Stimulated activated CD4-positive, alpha-beta T cell treated with anti-CD3 and anti-CD28 coated beads, Interleukin-12 subunit alpha, Interleukin-12 subunit beta, amount 100 ng/mL, for 48 hours (primary cell): ENCODE results near the gene CAPRIN1.
"Not testable (repeated sequence)": the region's sequence is repeated elsewhere in the genome, so short reads cannot be mapped to it uniquely, and the experiment has no call there.

ENCODE experiments used
- DNase-seq, 3 donors: peaks; one replicate each; pipeline ENCODE4 v3.0.0-alpha.2; 2020; ENCODE audit warnings: low read depth in 2 of 3, low spot score in 1 of 3

The CAPRIN1 gene

DNA sequence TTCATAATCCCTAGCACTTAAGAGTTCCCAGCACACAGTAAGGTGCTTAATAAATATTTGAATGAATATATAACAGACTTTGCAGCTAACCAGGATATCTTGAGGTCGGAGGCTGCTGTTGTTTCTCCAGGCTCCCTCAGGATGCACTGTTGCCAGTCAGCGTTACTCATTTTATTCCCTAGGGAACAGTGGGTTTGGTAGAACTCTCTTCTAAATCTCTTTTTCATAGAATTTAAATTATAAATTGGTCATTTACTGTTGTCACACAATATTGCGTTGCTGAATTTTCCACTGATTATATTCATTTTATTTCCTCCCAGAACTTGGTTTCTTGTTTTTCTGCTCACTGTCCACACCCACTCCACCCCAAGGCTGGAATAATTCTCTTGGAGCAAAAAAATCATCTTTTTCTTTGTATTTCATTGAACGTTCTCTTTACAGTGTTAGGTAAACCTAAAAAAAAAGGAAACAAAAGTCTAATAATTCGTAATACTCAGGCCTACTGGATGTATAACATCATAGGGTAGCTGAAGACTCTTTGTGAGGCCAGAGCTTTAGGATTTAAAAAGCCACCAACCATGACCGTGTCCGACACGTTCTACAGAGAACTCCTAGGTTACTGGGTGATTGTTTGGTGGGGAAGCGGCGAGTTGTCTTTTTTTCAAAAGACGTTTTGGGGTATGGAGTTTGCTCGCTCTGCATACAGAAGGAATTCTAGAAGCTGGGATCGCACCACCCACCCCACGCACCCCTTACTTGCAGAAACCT, 766 bp upstream of the CAPRIN1 start:
- no peak for DNase-seq

GRCh38 chr11:34052036-34052607, 591 bp downstream of the CAPRIN1 start:
- DNase-seq: peak; percentile 78 to 91 (median 85)

DNA sequence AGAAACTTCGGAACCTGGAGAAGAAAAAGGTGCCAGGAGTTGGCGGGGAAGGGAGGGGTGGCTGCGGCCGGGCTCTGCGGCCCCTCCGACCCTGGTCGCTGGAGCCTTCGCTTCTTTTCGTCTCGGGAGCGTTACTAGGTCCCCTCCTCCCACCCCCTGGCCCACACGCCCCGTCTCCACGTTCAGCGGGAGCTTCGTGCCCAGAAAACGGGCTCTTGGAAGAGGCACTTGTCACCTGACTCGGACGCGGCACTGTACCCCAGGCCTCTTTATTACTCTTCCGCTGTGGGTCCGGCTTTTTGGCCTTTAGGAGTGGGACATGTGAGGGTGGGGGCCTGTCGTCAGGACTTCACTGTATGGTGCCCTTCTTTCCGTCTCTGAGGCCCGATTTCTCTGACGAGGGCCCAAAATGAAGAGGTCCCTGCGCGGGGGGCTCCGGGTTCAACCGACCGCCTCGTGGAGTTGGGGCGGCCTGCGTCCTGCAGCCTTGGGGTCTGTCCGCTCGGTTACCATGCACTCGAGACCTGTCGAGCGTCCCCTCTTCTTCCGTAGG, 1.2 kb downstream of the CAPRIN1 start:
- DNase-seq: peak in 1 of 3 donors; percentile 12

DNA sequence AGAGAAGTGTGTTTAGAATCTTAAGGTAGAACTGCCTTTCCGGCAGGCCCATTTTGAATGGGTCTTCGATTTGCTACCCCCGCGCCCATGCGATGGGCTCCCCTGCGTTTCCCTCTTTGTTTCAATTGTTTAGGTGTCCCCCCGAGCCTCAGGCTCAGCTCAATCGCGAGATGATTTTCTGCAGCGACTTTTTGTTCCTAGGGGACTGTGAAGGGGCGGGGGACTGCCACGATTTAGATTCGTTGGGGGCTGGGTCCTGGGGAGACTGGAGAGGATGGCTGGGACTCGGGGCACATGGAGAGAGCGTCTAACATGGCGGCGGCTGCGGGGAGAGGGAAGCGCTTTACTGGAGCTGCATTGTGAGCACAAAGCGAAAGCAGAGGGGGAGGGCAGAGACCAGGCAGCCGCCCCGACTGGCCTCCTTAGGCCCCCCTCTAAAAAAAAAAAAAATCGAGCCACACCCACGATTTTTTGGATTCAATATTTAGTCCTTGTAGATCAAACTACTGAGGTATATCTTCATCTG, 1.7 kb downstream of the CAPRIN1 start:
- peak; percentile 55 to 71 (median 65) for DNase-seq

DNA sequence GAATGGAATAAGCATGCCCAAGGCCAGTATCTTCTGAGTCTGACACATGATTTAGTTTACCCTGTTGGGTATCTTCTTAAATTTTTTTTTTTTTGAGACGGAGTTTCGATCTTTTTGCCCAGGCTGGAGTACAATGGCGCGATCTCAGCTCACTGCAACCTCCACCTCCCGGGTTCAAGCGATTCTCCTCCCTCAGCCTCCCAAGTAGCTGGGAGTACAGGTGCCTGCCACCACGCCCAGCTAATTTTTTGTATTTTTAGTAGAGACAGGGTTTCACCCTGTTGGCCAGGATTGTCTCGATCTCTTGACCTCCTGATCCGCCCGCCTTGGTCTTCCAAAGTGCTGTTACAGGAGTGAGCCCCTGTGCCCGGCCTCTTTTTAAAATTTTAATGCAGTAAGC, 2.8 kb downstream of the CAPRIN1 start:
- DNase-seq: not testable (repeated sequence)

GRCh38 chr11:34055218-34056000, 3.9 kb downstream of the CAPRIN1 start:
- no peak for DNase-seq

DNA sequence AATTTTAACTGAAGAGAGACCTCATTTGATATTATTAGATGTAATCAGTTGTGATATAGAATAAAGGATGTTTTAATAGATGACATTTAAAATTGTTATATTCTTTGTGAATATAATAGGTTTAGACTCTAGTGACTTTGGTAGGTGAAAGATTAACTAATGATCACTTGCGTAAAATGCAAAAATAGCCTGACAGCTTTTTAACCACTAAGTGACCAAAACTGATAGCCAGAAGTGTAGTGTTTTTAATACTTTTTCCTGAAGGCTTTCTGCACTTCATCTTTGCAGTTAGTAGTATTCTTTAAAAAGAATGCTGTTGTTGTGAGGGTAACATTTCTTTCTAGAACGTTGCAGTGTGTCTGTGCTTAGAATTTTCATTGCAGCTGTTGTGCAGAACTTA, 5.1 kb downstream of the CAPRIN1 start:
- no peak for DNase-seq

- DNase-seq: no peak
These were observed 11.7 kb downstream of the CAPRIN1 start for GRCh38 chr11:34063061-34063795.

DNA sequence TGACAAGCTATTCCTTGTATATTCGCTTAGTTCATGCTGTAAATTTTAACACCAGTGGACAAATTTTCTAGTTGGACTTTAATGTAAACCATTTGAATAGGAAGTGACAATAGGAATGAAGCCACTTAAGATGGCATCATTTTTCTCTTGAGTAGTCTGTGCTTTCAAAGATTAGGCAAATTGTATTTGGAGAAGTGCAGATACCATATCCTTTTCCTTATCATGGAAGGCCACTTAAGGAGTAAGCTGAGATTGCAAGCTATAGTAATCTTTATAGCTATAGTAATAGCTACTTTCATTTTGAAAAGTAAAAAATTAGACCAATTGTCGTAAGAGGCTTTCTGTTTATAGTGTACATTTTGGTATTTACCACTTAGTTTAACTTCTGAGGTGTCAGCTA, 12.8 kb downstream of the CAPRIN1 start:
- no peak for DNase-seq

GRCh38 chr11:34065505-34066203, 14.1 kb downstream of the CAPRIN1 start:
- DNase-seq: peak in 2 of 3 donors; percentile 6 to 17

DNA sequence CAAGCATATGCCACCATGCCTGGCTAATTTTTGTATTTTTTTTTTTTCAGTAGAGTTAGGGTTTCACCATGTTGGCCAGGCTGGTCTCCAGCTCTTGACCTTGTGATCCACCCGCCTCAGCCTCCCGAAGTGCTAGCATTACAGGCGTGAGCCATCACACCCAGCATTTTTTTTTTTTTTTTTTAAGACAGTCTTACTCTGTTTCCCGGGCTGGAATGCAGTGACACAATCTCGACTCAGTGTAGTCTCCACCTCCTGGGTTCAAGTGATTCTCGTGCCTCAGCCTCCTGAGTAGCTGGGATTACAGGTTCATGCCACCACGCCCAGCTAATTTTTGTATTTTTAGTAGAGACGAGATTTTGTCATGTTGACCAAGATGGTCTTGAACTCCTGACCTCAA, 15.2 kb downstream of the CAPRIN1 start:
- DNase-seq: not testable (repeated sequence)

DNA sequence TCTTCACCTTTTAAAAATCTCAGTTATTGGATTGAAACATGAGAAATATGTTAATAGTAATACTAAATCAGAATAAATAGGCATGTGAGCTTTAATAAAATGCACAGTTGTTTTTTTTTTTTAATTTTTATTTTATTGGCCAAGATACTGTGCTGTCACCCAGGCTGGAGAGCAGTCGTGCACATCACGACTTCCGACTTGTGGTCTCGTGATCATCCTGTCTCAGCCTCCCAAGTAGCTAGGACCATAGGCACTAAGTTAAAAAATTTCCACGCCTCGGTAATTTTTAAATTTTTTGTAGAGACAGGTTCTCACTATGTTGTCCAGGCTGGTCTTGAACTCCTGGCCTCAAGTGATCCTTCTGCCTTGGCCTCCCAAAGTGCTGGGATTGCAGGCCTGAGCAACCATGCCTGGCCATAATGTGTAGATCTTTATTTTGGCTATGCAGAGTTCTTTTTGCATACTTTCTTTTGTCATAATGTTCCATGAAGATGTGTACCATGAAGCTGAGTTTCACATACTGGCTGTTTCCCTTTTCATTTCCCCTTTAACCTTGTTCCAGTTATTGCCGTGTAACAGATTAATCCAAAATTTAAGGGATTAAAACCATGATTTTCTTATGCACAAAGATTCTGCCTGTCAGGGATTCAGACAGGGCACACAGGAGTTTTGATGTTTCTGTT, 16.0 kb downstream of the CAPRIN1 start:
- DNase-seq: no peak

DNA sequence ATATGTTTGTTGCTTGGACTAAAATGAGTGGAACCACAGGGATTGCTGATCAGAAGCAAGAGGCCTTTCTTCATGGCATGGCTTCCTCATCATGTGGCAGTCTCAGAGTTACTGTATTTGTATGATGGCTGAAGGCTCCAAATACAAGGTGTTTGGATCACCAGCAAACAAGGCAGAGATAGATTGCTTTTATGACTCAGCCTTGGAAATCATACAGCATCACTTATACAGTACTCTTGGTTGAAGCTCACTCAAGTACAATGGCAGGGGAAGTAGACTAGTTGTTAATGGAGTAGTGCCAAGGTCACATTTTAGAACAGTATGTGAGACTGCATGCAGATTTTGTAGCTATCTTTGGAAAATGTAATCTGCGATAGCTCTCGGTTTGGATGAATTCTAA, 16.6 kb downstream of the CAPRIN1 start:
- DNase-seq: no peak

DNA sequence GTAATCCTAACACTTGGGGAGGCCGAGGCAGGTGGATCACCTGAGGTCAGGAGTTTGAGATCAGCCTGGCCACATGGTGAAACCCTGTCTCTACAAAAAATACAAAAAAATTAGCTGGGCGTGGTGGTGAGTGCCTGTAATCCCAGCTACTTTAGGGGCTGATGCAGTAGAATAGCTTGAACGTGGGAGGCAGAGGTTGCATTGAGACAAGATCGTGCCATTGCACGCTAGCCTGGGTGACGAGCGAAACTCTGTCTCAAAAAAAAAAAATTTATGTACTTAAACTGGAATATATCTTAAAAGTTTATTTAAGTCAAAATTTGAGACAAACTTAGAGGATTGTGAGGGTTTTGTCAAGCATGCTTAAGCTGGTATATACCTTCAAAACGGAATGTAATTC, 19.8 kb downstream of the CAPRIN1 start:
- DNase-seq: not testable (repeated sequence)

GRCh38 chr11:34072041-34072440, 20.5 kb downstream of the CAPRIN1 start:
- no peak for DNase-seq

- no peak for DNase-seq
These were observed 21.3 kb downstream of the CAPRIN1 start for GRCh38 chr11:34072832-34073231.

DNA sequence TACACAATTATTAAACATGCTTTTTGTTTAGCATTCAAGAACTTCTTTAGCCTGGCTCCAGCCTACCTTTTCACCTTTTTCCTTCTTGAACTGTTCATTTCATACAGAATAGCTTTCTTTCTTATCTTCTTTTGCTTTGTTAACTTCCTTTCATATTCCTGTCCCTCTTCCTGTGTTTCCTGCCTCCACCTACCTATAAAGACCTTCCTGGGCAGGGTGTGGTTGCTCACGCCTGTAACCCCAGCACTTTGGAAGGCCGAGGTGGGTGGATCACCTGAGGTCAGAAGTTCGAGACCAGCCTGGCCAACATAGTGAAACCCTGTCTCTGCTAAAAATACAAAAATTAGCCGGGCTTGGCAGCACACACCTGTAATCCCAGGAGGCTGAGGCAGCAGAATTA, 22.9 kb downstream of the CAPRIN1 start:
- DNase-seq: no peak

DNA sequence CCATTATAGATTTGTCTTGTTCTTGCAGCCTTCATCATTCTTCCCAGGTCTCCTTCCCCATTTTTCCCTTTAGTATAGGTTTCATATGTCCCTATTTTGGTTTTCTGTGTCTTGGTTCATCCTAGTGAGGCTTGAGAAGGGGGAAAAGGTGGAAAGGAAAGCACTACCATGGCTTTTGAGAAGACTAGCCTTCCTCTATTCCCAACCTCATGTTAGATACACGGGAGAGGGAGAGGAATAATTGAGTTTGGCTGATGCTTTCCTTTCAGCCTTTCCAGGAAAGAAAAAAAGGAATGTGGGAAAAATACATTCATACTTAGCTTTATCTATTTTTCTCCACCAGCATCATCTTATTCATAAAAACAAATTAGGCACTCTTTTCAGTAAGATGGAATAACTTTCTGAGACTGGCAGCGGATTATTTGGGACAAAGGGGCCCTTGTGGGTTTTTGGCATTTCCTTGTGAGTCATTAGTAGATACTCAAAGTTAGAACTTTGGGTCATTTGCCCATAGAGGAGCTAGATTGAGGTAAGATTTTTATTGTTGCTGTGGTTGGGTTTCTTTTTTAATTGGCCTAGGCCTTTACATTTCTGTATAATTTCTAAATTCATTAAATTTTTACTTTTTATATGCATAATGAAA, 23.8 kb downstream of the CAPRIN1 start:
- no peak for DNase-seq

DNA sequence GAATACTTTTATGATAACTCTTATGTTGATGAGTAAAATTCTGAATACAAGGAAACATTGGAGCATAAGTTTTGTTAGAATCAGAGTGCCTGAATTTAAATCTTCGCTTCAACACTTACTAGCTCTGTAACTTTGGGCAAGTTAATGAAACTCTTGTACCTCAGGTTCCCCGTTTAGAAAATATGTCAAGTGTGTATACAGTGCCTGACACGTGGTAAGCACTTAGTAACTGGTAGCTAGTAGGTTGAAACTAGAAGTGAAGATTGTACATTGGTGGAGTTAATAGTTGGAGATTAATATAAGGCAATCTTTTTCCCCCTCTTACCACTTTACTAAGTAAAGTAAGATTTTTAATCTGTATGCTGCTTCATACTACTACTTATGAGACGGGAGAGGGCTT, 29.1 kb downstream of the CAPRIN1 start:
- DNase-seq: no peak
